Measurements from ENCODE around the gene FMN1.

FMN1 gene

DNA sequence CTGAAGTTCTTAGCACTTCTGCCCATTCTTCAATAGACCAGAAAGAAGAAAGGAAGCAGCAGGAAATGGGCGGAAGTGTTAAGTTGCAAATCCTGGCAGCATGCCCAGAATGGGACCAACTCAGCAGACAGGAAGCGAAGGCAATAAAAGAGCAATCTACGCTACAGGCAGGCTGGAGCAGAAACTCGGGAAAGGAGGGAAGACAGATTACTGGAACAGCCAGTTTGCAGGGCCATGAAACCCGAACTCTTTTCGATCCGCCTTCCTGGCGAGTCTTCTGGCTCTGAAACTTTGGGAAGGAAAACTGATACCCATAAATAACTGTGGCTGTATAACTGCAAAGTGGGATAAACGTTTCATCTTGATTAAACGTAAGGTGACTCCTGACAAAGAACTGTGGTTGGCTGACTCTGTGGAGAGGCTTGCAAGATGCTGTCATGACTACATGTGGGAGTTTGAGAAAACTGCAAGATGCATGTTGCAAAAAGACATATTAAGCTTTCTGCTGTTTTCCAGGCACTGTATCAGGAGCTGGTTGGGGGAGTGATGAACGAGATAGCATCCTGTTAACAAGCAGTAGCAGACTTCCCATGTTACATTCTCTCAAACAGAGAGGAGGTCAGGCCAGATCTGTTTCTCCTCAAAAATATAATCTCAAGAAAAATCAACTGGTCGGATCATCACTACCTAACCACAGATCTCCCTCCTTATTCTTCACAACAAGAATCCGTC, 67.8 kb downstream of the FMN1 start:
- no peaks in the 10 kb centered on the region for H4K20me1 ChIP-seq
- H3K9ac ChIP-seq = no peak overlapping the region
- H3K9me3 ChIP-seq = peaks cover 21% of the 10 kb centered on the region
- no peaks in the 10 kb centered on the region for H3K36me3 ChIP-seq
- no peak overlapping the region for H3K4me3 ChIP-seq
- H3K4me1 ChIP-seq = peaks cover 32% of the 10 kb centered on the region
- peak overlapping the region; percentile 39; the same call in 1 of the 2 replicates for H3K27ac ChIP-seq
- no peak for TF ChIP-seq Cebpa-rat (IDR thresholded peaks at IDR 0.05)
- peak overlapping the region; percentile 80 for H3K4me2 ChIP-seq
- H3K27me3 ChIP-seq = no peaks in the 10 kb centered on the region

GRCh38 chr15:33125894-33126537, 68.5 kb downstream of the FMN1 start:
- Histone ChIP-seq H3K27me3 (no peaks in the 10 kb centered on the region), H3K4me3 (no peak overlapping the region), H3K27ac (peak overlapping the region; percentile 39), H3K9ac (no peak overlapping the region), H3K4me1 (peaks cover 32% of the 10 kb centered on the region), H4K20me1 (no peaks in the 10 kb centered on the region), H3K9me3 (peaks cover 21% of the 10 kb centered on the region), H3K4me2 (peak overlapping the region; percentile 80), H3K36me3 (no peaks in the 10 kb centered on the region)
- no peak for TF ChIP-seq Cebpa-rat (IDR thresholded peaks at IDR 0.05)

GRCh38 chr15:33124811-33125210, 69.7 kb downstream of the FMN1 start:
- H3K9ac ChIP-seq = no peak overlapping the region
- no peaks in the 10 kb centered on the region for H3K27me3 ChIP-seq
- TF ChIP-seq Cebpa-rat (IDR thresholded peaks at IDR 0.05) = no peak
- H4K20me1 ChIP-seq = no peaks in the 10 kb centered on the region
- peaks cover 32% of the 10 kb centered on the region for H3K4me1 ChIP-seq
- no peaks in the 10 kb centered on the region for H3K36me3 ChIP-seq
- H3K27ac ChIP-seq = no peak overlapping the region
- H3K4me2 ChIP-seq = peak overlapping the region; percentile 80
- H3K4me3 ChIP-seq = no peak overlapping the region
- peaks cover 21% of the 10 kb centered on the region for H3K9me3 ChIP-seq

DNA sequence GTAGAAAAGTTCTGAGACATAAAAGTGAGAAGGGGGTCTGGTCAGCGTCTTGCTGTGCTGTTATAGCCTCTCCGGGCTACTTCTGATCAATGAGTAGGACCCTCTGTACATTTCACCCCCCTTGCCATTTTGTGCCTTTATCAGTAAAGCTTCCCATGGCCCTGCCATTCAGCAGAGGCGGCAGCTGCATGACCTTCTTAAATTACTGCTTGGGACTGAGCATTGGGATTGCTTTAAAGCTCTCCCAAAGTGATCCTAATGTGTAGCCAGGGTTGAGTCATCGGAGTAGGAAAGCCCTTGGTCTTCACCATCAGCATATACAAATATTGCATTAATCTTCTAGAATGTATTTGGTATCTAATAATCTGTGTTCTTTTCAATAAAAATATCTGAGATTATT, 70.2 kb downstream of the FMN1 start:
- H3K4me3 ChIP-seq = no peak overlapping the region
- H3K27ac ChIP-seq = no peak overlapping the region
- peaks cover 21% of the 10 kb centered on the region for H3K9me3 ChIP-seq
- H3K4me1 ChIP-seq = peaks cover 32% of the 10 kb centered on the region
- no peaks in the 10 kb centered on the region for H3K36me3 ChIP-seq
- no peaks in the 10 kb centered on the region for H3K27me3 ChIP-seq
- TF ChIP-seq Cebpa-rat (IDR thresholded peaks at IDR 0.05) = no peak
- no peak overlapping the region for H3K9ac ChIP-seq
- H3K4me2 ChIP-seq = no peak overlapping the region
- no peaks in the 10 kb centered on the region for H4K20me1 ChIP-seq

DNA sequence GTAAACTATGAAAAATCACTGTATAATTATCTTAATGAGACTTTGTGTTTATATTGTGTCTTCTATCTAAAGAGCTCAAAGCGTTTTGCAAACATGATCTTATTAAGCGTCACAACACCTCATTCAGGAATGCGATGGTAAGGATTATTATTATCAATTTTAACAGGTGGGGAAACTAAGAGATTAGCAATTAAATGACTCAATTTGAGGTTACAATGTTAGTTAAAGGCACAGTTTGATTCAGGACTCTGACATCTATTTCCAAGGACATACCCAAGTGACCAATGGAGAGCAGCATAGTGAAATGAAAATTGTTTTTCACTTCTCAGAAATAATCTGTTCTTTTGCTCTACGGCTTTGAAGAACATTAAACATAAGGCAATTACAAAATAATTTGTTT, 74.6 kb downstream of the FMN1 start:
- H3K9me3 ChIP-seq = peaks cover 8% of the 10 kb centered on the region; the same call in 1 of the 2 replicates
- H3K4me1 ChIP-seq = peaks cover 4% of the 10 kb centered on the region
- no peaks in the 10 kb centered on the region for H4K20me1 ChIP-seq
- H3K4me3 ChIP-seq = no peak overlapping the region
- no peak overlapping the region for H3K4me2 ChIP-seq
- H3K27ac ChIP-seq = no peak overlapping the region
- TF ChIP-seq Cebpa-rat (IDR thresholded peaks at IDR 0.05) = no peak
- H3K27me3 ChIP-seq = no peaks in the 10 kb centered on the region
- H3K9ac ChIP-seq = no peak overlapping the region
- H3K36me3 ChIP-seq = no peaks in the 10 kb centered on the region

DNA sequence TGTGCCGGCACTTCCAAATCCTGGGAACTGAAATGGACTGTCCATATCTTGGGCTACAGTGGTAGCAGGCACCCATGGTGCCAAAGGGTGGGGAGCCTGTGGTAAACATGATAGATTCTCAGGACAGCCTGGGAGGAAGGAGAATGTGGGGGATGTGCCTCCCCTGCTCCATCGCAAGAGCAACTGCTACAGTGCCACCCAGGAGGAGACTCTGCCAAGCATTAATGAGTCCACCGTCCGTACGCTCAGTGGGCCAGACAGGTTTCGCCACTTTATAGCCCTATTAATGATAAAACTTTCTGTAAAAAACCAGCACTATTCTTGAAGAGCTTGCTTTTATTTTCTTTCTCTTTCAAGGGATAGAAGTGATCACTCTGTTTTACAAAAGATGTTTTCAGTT, 75.2 kb downstream of the FMN1 start:
- TF ChIP-seq Cebpa-rat (IDR thresholded peaks at IDR 0.05) = no peak
- H3K9ac ChIP-seq = no peak overlapping the region
- no peaks in the 10 kb centered on the region for H3K4me1 ChIP-seq
- no peaks in the 10 kb centered on the region for H3K27me3 ChIP-seq
- H3K9me3 ChIP-seq = peaks cover 7% of the 10 kb centered on the region; the same call in 1 of the 2 replicates
- H3K4me2 ChIP-seq = no peak overlapping the region
- no peaks in the 10 kb centered on the region for H4K20me1 ChIP-seq
- H3K36me3 ChIP-seq = no peaks in the 10 kb centered on the region
- no peak overlapping the region for H3K27ac ChIP-seq
- H3K4me3 ChIP-seq = no peak overlapping the region

GRCh38 chr15:33116198-33116597, 78.3 kb downstream of the FMN1 start:
- TF ChIP-seq Cebpa-rat (IDR thresholded peaks at IDR 0.05) = no peak
- Histone ChIP-seq H3K4me1 (no peaks in the 10 kb centered on the region), H3K4me3 (no peak overlapping the region), H3K27ac (no peak overlapping the region), H3K36me3 (no peaks in the 10 kb centered on the region), H3K27me3 (no peaks in the 10 kb centered on the region), H4K20me1 (no peaks in the 10 kb centered on the region), H3K9ac (no peak overlapping the region), H3K9me3 (no peaks in the 10 kb centered on the region), H3K4me2 (no peak overlapping the region)

GRCh38 chr15:33115191-33115861, 79.2 kb downstream of the FMN1 start:
- no peaks in the 10 kb centered on the region for H3K9me3 ChIP-seq
- no peak for TF ChIP-seq Cebpa-rat (IDR thresholded peaks at IDR 0.05)
- no peak overlapping the region for H3K27ac ChIP-seq
- no peak overlapping the region for H3K4me2 ChIP-seq
- H3K4me1 ChIP-seq = no peaks in the 10 kb centered on the region
- no peak overlapping the region for H3K4me3 ChIP-seq
- H3K27me3 ChIP-seq = no peaks in the 10 kb centered on the region
- no peak overlapping the region for H3K9ac ChIP-seq
- H3K36me3 ChIP-seq = no peaks in the 10 kb centered on the region
- no peaks in the 10 kb centered on the region for H4K20me1 ChIP-seq

DNA sequence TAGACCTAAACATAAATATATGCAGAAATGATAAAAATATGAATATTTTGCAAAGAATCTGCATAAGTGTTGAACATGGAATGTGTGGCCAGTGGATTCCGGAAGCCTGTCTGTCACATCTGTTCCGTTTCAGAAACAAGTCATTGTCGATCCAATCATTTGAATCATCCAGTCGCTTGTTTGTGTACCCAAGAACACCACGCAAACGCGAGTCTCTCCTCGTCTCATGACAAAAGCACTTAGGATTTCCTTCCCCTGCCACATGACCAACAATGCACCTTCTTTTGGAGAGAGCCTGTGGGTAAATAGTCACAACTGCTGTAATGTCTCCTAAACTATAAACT, 80.2 kb downstream of the FMN1 start:
- TF ChIP-seq Cebpa-rat (IDR thresholded peaks at IDR 0.05) = no peak
- Histone ChIP-seq H3K4me2 (no peak overlapping the region), H3K4me3 (no peak overlapping the region)

More for the DNA sequence above, 80.2 kb downstream of the FMN1 start:
- H3K9me3 ChIP-seq = no peaks in the 10 kb centered on the region
- no peaks in the 10 kb centered on the region for H3K4me1 ChIP-seq
- H3K9ac ChIP-seq = no peak overlapping the region
- no peaks in the 10 kb centered on the region for H3K27me3 ChIP-seq
- H3K36me3 ChIP-seq = no peaks in the 10 kb centered on the region
- no peak overlapping the region for H3K27ac ChIP-seq
- no peaks in the 10 kb centered on the region for H4K20me1 ChIP-seq

Data from BLaER1 (cell line).